GM21528 (cell line): ENCODE results near the gene SCN1A.
"Not testable (repeated sequence)": the region's sequence is repeated elsewhere in the genome, so short reads cannot be mapped to it uniquely, and the experiment has no call there.

Source experiments
- ATAC-seq: cut with Tn5 transposase; IDR thresholded peaks from one replicate; pipeline ENCODE4 v1.9.1; 2021; ENCODE audit warnings: mild to moderate bottlenecking, moderate library complexity; ENCODE audit not compliant: unreplicated experiment, low FRiP score

The SCN1A gene

DNA sequence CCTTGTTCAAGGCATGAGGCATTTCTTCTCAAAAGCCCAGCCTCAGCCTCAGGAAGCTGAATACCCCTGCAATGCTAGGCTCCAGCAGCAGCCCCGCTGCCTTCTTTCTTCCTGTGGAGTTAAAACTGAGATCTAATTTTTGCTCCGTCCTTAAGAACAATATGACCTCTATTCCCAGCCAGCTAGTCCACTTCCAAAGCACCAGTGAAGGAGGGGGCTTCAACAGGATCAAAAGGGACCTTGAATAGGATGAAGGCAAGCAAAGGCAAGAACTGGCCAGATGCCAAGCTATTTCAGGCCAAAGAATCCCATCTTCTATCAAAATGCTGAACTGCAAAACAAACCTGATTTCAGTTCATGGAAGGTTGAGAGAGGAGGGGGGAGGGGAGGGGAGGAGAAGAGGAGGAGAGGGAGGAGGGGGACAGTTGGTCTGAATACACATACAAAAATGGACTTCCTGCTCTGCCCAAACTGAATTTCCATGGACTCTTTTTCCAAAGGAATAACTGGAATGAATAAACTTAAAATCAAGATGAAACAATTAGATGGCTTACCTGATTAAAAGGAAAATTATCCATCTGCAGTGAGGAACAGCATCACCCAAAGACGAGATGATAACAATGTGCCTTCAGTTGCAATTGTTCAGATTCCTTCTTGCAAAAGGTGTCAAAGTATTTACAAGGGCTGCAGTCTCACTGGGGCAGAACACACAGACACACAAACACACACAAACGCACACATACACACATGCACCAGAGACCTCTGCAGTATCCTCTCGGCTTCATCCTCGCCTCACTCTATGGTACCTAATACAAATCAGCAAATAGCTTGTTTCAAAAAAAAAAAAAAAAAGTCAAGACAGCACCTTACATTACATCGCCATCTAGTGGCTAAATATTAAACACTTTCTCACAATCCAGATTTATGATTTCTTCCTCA is at the start of gene SCN1A:
Gene SCN1A, minus strand, starts transcription at position 804 of the 939 bp plus-strand sequence. CDS start 54,399 bp downstream, outside the sequence.
- ATAC-seq, result no peak

DNA sequence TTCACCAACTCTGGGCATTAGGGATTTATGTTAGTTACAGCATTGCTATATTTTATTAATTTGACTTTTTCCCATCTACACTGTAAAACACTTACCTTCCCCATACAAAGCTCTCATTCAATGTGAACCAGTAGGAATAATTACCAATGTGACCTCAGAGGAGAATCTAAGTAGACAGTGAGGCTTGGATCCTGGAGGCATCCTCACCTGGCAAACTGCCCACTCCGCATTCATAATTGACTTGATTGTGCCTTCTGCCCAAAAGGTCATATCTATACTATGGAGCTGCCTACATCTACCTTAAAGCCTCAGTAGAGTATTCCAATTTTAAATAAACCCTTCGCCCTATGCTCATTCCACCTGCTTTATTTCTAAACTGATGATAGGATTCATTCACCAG is 45.4 kb upstream of the SCN1A start:
- ATAC-seq, result no peak

DNA sequence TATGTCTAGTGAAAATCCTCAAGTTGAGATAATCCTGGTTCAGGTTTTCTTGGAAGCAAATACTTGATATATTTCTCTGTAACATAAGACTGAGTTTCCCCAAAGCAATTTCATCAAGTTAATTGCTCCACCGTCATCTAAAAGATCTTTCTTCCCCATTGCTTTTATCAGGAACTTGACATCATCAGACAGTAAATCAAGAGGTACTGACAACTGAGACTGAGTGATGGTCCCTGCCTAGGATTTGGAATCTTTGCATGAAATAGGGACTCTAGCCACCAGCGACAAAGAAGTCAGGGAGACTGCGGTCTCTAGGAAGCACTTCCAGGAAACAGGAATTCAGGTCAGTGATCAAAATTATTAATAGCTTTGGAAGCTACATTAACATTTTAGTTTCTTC is 43.4 kb upstream of the SCN1A start:
- ATAC-seq, result no peak

DNA sequence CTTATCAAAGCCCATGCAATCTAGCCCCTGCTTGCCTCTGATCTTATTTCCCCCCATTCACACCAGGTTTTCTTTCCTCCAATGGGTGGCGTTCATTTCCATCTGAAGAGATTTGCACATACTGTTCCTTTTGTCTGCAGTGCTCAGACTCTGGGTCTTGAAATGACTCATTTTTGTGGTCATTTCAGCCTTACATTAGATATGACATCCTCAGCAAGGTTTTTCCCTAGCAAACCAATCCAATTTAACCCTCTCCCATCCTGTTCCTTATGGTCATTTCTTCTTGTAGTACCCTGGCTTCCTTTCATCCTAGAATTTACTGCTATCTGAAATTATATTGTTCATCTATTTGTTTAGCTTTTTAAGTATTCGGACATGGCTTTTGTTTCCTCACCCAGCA is 42.5 kb upstream of the SCN1A start:
- ATAC-seq, result no peak

DNA sequence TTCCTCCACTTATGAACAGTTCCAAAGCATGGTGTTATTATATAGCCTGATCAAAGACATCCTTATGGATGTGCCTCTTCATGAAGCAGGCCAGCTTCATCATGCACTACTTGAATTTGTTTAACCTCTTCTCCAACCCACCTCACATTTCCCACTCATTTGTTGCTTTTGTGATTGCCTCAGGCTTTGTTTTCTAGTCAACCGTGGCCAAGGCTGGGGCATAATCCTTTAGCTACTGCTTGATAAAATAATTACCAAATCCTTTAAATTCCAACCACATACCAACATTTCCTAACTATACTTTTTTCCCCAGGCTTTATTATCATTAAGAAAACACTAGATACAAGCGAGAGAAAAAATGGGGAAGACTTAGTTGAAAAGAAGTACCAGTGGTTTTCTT is 39.6 kb upstream of the SCN1A start:
- no peak for ATAC-seq

DNA sequence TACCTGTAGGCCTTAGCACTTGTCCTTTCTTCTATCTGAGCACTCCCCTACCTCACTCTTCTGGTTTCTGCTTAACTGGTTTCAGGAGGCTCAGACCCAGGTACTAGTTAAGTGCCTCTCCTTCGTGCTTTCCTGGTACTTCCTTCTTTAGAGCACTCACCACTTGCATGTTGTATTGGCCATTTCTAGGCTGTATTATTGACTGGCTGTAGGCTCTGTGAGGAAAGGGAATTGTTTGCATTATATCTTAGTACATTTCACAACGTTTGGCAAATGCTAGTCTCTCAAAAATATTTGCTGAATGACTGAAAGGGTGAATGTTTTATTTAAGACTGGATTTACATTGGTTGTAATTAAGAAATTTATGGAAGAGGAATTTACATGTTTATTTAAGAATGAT is 36.0 kb upstream of the SCN1A start:
- no peak for ATAC-seq

DNA sequence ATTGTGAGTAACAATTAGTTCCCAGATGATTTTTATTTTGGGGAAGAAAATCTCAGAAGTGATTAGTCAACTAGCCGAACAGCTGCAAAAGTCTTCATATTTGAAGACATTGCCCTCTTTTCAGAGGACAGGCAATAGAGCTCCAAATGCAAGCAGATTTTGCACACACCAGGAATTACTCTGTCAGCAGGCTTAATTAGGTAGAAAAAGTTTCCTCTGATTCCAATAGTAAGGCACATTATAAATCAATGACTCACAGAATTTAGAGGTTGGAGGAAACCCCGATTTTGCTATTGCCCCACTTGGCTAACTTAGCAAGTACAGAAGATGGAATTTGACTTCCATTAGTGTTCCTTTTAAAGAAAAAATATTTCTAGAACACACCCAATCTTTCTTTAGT is 30.7 kb upstream of the SCN1A start:
- no peak for ATAC-seq

DNA sequence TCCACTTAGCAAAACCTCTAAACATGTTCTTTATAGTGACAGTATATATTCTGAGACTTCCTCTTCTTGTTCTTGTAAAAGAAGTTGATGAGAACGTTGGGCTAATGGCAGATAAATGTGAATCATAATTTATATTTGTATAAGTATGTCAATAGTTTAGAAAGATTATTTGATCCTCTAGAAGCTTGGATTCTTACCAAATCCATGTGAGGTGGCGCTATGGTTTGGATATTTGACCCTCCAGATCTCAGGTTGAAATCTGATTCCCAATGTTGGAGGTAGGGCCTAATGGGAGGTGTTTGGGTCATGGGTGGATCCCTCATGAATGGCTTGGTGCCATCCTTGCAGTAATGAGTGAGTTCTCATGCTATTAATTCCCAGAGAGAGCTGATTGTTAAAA is 29.8 kb upstream of the SCN1A start:
- no peak for ATAC-seq

DNA sequence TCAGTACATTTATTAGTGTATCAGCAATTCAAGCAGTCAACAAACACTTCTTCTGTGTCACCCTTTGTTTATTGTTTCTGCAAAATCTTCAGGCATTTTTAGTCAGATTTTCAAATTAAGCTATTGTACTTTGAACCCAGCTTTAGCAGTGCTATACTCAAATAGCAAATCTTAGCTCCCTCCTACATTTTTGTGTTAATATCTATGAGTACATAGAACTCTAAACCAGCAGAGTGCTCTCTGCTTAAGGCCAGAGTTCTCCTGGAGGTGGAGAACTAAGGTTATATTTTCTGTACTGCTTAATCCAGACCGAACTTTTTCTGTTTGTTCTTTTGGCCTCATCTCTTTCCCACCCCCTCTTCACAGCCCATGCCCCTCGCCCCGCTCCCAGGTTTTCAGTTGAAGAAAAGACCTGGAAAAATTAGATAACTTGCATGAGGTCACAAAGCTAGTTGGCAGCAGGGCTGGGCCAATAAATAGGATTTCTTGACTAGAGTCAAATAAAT is 29.2 kb upstream of the SCN1A start:
- no peak for ATAC-seq

DNA sequence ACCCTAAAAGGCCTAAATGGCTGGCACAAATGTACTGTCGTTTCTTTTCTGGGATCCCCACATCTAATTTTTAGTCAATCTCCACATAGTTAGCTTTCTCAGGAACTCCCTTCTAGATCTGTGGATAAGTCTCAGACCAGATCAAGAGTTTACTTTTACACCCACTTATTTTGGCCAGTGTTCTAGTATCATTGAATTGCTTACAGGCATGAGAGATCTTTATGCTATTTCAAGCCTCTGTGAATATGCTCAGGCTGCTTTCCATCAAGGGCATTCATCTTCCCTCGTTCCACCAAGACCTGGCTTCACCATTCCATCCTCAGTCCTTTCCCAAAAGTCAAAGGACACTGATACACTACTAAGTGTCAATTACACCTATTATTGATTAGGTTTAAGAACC is 27.8 kb upstream of the SCN1A start:
- no peak for ATAC-seq

DNA sequence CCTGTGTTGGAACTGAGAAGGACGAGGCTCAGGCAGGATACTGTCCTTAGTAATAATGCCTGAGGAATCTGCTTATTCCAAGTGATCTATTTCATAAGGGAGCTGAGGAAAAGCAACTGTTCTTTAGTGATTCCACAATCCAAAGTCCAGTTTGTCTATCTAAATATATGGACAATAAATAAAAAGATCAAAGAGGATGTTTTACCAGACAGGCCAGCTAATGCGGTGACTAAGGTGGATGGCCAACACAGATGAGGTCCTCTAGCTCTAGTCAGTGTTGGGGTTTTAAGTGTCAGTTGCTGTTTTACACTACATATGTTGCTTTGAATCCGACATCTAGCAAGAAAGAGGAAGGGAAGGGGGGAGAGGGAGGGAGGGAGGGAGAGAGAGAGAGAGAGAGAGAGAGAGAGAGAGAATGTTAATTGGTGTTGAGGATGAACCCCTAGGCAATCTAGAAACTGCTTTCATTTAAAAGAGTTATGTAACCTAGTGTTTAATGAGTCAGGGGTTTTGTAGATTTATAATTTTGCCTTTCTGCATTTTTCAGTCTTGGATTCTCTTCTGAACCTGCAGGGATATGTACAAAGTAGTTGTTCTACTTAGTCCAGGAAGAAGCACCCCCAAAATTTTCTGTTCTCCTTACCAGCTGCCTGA is 27.0 kb upstream of the SCN1A start:
- no peak for ATAC-seq

DNA sequence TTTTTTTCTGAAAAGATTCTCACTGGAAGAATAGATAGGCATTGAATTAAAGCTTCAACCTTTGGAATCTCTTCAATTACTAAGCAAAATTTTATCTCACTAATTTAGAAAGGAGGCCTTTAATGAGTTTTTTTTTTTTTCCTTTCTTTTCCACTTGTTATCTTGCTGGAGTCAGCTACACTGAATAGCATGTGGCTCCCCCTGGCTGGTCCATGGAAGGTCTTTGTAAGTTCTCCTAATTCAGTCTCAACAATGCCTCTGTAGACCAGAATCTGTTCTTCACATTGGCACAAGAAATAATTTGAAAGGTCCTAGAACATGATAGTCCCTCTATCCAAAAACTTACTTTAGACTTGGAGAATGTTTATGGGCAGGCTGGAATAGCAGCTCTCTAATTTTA is 24.2 kb upstream of the SCN1A start:
- ATAC-seq, result no peak

DNA sequence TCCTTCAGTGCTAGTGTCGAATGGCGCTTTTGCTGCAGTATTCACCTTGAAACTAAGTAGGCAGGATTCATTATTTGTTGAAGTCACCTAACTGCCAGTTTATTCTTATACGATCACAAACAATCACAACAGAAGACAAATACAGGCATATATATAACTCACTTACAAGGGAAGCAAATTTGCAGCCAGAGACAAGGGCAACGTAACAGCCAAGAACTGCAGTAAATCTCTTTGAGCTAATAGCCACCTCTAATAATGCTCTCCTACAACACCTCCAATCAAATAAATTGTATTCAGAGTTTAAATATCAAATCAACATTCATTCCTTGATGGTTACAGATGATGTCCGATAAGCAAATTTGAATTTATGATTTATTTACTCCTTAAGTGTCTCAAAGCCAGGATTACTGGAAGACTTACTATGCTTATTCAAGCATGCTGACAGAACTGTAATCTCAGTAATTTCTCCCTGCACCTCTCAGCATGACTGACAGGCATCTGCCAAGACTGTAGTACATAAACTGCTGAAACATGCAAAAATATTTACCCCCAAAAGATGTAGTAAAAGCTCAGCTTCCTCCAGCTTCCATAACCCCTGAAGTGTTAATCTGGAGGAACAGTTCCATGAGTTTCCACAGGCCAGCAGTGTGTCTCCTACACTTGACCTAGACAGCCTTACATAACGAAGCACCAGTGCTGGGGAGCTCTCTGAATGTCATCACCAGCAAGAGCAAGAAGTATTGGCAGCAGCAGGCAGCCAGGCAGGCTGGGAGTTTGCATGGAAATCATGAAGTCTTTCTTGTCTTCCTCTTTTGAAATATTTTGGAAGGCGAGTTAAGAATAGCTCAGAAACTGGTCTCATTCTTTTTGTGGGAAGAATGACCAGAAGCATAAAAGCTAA is 20.9 kb upstream of the SCN1A start:
- ATAC-seq, result no peak

DNA sequence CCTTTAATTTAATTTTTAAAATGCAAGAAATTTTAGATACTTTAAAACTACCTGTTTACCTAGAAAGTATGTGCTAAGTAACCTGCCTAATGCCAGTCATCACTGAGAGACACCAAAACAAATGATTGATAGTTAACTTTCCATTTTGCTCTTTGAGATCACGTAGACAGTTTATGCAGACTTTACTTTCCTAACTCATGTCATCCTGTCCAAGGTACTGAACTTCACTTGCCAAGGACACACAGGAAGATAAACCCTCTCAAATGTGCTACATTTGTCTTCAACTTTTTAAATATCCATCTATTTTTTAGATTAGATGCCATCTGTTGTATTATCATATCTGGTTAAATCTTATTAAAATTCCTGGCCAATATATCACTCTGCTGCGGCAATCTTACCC is 20.1 kb upstream of the SCN1A start:
- no peak for ATAC-seq

DNA sequence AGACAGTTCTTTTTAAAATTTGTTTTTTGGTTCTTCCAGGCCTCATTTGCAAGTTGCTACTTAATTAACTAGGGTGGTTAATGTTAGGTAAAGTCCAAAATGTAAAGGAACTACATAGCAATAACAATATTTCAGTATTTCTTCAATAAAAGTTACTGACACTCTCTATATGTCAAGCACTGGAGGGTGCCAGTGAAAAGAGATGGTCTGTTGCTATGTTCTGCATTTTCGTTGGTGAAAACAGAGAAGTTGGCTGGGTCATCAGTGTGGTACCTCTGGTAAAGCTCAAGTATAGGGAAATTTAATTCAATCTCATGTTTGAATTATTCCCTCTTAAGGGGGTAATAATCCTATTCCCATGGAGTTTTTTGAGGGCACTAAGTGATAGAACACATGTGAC is 16.3 kb upstream of the SCN1A start:
- ATAC-seq, result no peak

DNA sequence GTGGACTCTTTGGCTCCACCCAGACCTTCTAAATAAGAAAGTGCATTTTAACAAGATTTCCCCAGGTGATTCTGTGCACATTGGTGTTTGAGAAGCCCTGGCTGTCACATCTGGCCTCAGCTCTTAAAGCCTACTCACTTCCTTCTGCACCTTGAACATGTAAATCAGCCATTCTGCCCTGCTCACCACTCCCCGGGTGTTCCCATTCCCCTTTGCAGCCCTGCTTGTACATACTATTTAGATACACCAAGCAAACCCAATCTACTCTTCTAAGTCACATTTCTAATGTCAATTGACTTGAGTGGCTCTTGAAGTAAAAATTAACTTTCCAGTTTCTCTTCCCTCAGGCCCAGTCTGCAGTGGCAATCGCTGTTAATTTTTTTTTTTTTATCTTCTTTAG is 13.1 kb upstream of the SCN1A start:
- ATAC-seq, result no peak

DNA sequence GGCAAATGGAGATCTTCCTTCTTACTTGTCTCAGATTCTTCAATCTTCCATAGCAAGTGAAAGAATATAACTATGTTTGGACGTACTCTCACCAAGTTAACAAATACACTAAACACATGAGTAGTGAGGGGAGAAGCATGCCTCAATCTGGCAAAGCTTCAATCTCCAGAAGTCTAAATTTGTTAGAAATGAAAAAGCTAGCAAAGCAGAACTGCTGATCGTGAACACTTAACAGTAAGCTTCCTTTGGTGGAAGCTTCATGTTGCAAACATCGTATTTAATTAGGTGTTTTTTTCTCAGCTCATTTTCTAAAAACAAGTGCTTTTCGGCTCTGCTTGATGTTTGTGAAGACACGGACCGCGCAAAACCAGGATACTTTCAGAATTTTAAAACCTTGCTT is 12.7 kb upstream of the SCN1A start:
- no peak for ATAC-seq

DNA sequence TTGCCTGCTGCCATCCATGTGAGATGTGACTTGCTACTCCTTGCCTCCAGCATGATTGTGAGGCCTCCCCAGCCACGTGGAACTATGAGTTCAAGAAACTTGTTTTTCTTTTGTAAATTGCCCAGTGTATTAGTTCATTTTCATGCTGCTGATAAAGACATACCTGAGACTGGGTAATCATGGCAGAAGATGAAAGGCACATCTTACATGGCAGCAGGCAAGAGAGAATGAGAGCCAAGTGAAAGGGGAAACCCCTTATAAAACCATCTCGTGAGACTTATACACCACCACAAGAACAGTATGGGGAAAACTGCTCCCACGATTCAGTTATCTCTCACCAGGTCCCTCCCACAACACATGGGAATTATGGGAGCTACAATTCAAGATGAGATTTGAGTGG is 11.7 kb upstream of the SCN1A start:
- ATAC-seq, result not testable (repeated sequence)

DNA sequence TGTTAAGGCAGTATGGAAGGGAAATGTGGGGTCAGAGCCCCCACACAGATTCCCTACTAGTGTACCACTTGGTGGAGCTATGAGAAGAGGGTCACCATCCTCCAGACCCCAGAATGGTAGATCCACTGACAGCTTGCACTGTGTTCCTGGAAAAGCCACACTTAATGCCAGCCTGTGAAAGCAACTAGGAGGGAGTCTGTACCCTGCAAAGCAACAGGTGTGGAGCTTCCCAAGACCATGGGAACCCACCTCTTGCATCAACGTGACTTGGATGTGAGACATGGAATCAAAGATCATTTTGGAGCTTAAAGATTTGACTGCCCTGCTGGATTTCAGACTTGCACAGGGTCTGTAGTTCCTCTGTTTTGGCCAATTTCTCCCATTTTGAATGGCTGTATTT is 10.8 kb upstream of the SCN1A start:
- no peak for ATAC-seq

DNA sequence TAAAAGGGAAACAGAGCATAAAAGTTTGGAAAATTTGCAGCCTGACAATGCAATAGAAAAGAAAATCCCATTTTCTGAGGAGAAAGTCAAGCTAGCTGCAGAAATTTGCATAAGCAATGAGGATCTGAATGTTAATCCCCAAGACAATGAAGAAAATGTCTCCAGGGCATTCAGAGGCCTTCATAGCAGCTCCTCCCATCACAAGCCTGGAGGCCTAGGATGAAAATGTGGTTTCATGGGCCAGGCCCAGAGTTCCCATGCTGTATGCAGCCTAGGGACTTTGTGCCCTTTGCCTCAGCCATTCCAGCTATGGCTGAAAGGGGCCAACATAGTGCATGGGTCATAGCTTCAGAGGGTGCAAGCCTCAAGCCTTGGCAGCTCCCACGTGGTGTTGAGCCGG is 10.3 kb upstream of the SCN1A start:
- no peak for ATAC-seq

DNA sequence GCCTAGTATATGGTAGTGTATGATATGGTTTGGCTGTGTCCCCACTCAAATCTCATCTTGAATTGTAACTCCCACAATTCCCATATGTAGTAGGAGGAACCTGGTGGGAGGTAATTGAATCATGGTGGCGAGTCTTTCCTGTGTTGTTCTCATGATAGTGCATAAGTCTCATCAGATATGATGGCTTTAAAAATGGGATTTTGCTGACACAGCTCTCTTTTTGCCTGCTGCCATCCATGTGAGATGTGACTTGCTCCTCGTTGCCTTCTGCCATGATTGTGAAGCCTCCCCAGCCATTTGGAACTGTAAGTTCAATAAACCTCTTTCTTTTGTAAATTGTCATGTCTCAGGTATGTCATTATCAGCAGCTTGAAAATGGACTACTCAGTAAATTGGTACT is 9.5 kb upstream of the SCN1A start:
- no peak for ATAC-seq
